NT2/D1 (cell line): ENCODE results near the gene JCAD.

Experiments
- DNase-seq: peaks from one replicate; pipeline ENCODE4 v3.0.0-alpha.2; 2011; ENCODE audit warnings: low read depth, low spot score
- H3K27me3 ChIP-seq: 2 replicates; pipeline ENCODE4 v1.6.0; 2011; ENCODE audit warnings: mild to moderate bottlenecking; ENCODE audit not compliant: insufficient read length, insufficient read depth
- H3K36me3 ChIP-seq: 2 replicates; pipeline ENCODE4 v1.6.1; 2011; ENCODE audit warnings: mild to moderate bottlenecking, low read length, mixed read lengths; ENCODE audit not compliant: insufficient read depth, insufficient read length
- H3K4me1 ChIP-seq: 2 replicates; pipeline ENCODE4 v1.5.1; 2011; ENCODE audit not compliant: insufficient read depth, insufficient read length
- H3K4me3 ChIP-seq: 2 replicates; pipeline ENCODE4 v1.5.1; 2011; ENCODE audit warnings: low read depth; ENCODE audit not compliant: insufficient read length
- H3K9ac ChIP-seq: 2 replicates; pipeline ENCODE4 v1.6.0; 2011; ENCODE audit warnings: low read depth; ENCODE audit not compliant: insufficient read length
- H3K9me3 ChIP-seq: 2 replicates; pipeline ENCODE4 v1.5.1; 2011; ENCODE audit warnings: mild to moderate bottlenecking, low read length; ENCODE audit not compliant: insufficient read depth
- SUZ12 ChIP-seq: IDR thresholded peaks from 2 replicates; pipeline ENCODE4 v1.6.1; 2011; ENCODE audit not compliant: insufficient read length, insufficient read depth; ENCODE audit errors: extremely low read depth
- YY1 ChIP-seq: IDR thresholded peaks from 2 replicates; pipeline ENCODE4 v1.6.1; 2011; ENCODE audit not compliant: insufficient read length, insufficient read depth
- ZNF274 ChIP-seq: IDR thresholded peaks from 2 replicates; pipeline ENCODE4 v1.6.1; 2011; ENCODE audit warnings: mild to moderate bottlenecking, low read depth, low read length

Gene JCAD

GRCh38 chr10:30038781-30039536, 20.4 kb downstream of the JCAD start:
- Histone ChIP-seq H3K9me3 (no peaks in the 10 kb centered on the region), H3K4me3 (no peak overlapping the region), H3K9ac (no peak overlapping the region), H3K4me1 (no peaks in the 10 kb centered on the region), H3K36me3 (peaks cover 59% of the 10 kb centered on the region), H3K27me3 (no peaks in the 10 kb centered on the region)
- DNase-seq = no peak
- TF ChIP-seq ZNF274 (no peak), SUZ12 (no peak), YY1 (no peak)

GRCh38 chr10:30037620-30038336, 21.6 kb downstream of the JCAD start:
- DNase-seq = no peak
- H3K9ac ChIP-seq = no peak overlapping the region
- no peaks in the 10 kb centered on the region for H3K9me3 ChIP-seq
- no peak for TF ChIP-seq SUZ12
- no peak for TF ChIP-seq YY1
- TF ChIP-seq ZNF274 = no peak
- H3K4me1 ChIP-seq = no peaks in the 10 kb centered on the region
- H3K36me3 ChIP-seq = peaks cover 58% of the 10 kb centered on the region
- no peaks in the 10 kb centered on the region for H3K27me3 ChIP-seq
- H3K4me3 ChIP-seq = no peak overlapping the region

- Histone ChIP-seq H3K9me3 (no peaks in the 10 kb centered on the region), H3K36me3 (peaks cover 50% of the 10 kb centered on the region), H3K9ac (no peak overlapping the region), H3K4me3 (no peak overlapping the region), H3K4me1 (no peaks in the 10 kb centered on the region), H3K27me3 (no peaks in the 10 kb centered on the region)
- DNase-seq = no peak
- no peak for TF ChIP-seq YY1
- TF ChIP-seq ZNF274 = no peak
- no peak for TF ChIP-seq SUZ12
Observed at GRCh38 chr10:30036811-30037210, 22.6 kb downstream of the JCAD start.

GRCh38 chr10:30036341-30036740, 23.0 kb downstream of the JCAD start:
- H3K4me1 ChIP-seq = no peaks in the 10 kb centered on the region
- no peak for TF ChIP-seq YY1
- no peak for TF ChIP-seq ZNF274
- no peaks in the 10 kb centered on the region for H3K27me3 ChIP-seq
- H3K4me3 ChIP-seq = no peak overlapping the region
- no peak for DNase-seq
- no peaks in the 10 kb centered on the region for H3K9me3 ChIP-seq
- peaks cover 46% of the 10 kb centered on the region for H3K36me3 ChIP-seq
- H3K9ac ChIP-seq = no peak overlapping the region

GRCh38 chr10:30034433-30035137, 24.8 kb downstream of the JCAD start:
- Histone ChIP-seq H3K9me3 (no peaks in the 10 kb centered on the region), H3K27me3 (no peaks in the 10 kb centered on the region), H3K4me1 (no peaks in the 10 kb centered on the region), H3K4me3 (no peak overlapping the region), H3K9ac (no peak overlapping the region), H3K36me3 (peaks cover 37% of the 10 kb centered on the region)
- TF ChIP-seq YY1 (no peak), ZNF274 (no peak), SUZ12 (no peak)
- DNase-seq = peak; percentile 30

- Histone ChIP-seq H3K9ac (no peak overlapping the region), H3K9me3 (no peaks in the 10 kb centered on the region), H3K27me3 (no peaks in the 10 kb centered on the region), H3K4me3 (no peak overlapping the region), H3K36me3 (peaks cover 42% of the 10 kb centered on the region), H3K4me1 (no peaks in the 10 kb centered on the region)
- TF ChIP-seq SUZ12 (no peak), YY1 (no peak), ZNF274 (no peak)
- DNase-seq = no peak
Observed at GRCh38 chr10:30032125-30032524, 27.3 kb downstream of the JCAD start.

GRCh38 chr10:30029872-30030256, 29.5 kb downstream of the JCAD start:
- H3K36me3 ChIP-seq = peaks cover 53% of the 10 kb centered on the region
- TF ChIP-seq ZNF274 = no peak
- no peak for TF ChIP-seq SUZ12
- no peak for TF ChIP-seq YY1
- H3K9ac ChIP-seq = no peak overlapping the region
- H3K4me1 ChIP-seq = no peaks in the 10 kb centered on the region
- no peak overlapping the region for H3K4me3 ChIP-seq
- DNase-seq = no peak
- H3K9me3 ChIP-seq = no peaks in the 10 kb centered on the region
- no peaks in the 10 kb centered on the region for H3K27me3 ChIP-seq
